ENCODE data around the gene SCG2.

GRCh38 chr2:223602972-223603371 lies 811 bp upstream of the SCG2 start:
- TF ChIP-seq EZH2phosphoT487 (IDR thresholded peaks at IDR 0.05; ENCODE audit: insufficient read depth, low read depth) (no peak), EZH2 (IDR thresholded peaks at IDR 0.05; ENCODE audit: insufficient read depth, poor library complexity, severe bottlenecking) (no peak)

Data from GM23248 (cell line).